Ureter (tissue), 1 donor: ENCODE data around the gene COL5A1. TPM values are rescaled to one million over a fixed set of nuclear protein-coding genes. Genes with fewer than 3 reads are reported as not detected.

Source experiments
- DNase-seq: peaks from one replicate; pipeline ENCODE4 v3.0.0-alpha.2; 2020; ENCODE audit warnings: low spot score
- total RNA-seq: library from RNA; stranded (reverse); gene quantifications from one replicate; pipeline ENCODE4 v1.2.4, GENCODE V29; 2023
- donor health status: DM: yes; HTN: yes; CAD: no.

Gene COL5A1
- total RNA-seq, 1 donor from 2014 or later, result 64.7 TPM

DNA sequence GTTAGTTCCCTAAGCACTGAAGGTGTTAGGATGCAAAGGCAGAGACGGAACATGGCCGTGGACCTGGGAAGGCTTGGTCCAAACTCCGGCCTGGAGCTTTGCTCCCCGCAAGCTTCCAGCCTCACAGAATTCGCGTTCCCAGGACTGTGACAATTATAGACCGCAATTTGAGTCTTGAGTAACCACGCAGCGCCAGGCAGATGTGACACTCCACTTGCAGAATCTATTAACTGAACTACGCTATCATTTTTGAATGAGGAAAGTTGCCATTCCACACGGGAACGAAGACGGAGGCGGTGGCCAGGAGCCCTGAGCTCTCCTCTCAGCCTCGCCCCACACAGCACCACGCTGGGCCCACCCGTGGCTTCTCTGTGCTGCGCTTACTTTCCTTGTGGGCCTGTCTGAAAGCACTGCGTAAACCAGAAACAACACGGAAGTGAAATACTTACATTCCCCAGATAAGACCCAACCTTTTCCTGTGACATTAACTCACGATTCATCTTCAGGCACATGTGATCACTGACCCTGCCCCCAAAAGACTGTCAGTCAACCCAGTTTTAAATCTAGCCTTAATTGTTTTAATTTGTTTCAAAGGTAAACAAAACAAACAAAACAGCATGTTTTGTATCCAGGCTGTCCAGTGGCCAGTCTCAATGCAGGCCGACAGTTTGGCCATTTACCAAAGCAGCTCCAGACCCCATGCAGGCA is 16.1 kb upstream of the COL5A1 start:
- DNase-seq, result no peak

DNA sequence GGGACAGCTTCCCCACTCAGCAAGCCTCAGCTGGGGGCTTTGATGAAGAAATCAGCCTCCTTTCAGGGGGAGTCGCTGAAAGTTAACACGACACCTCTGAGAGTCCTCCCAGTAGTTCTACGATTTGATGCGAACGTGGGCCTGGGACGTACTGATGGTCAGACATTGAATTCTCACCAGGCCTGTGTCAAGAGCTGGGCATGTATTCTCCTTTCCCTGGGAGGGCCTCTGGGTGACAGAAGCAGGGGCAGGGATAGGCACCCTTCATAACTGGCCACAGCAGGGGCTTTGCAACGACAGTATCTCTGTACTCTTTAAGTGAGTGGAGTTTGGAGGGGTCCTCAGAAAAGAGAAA is 15.6 kb upstream of the COL5A1 start:
- DNase-seq, result no peak

- no peak for DNase-seq
These were observed 14.8 kb upstream of the COL5A1 start for GRCh38 chr9:134626571-134627416.

DNA sequence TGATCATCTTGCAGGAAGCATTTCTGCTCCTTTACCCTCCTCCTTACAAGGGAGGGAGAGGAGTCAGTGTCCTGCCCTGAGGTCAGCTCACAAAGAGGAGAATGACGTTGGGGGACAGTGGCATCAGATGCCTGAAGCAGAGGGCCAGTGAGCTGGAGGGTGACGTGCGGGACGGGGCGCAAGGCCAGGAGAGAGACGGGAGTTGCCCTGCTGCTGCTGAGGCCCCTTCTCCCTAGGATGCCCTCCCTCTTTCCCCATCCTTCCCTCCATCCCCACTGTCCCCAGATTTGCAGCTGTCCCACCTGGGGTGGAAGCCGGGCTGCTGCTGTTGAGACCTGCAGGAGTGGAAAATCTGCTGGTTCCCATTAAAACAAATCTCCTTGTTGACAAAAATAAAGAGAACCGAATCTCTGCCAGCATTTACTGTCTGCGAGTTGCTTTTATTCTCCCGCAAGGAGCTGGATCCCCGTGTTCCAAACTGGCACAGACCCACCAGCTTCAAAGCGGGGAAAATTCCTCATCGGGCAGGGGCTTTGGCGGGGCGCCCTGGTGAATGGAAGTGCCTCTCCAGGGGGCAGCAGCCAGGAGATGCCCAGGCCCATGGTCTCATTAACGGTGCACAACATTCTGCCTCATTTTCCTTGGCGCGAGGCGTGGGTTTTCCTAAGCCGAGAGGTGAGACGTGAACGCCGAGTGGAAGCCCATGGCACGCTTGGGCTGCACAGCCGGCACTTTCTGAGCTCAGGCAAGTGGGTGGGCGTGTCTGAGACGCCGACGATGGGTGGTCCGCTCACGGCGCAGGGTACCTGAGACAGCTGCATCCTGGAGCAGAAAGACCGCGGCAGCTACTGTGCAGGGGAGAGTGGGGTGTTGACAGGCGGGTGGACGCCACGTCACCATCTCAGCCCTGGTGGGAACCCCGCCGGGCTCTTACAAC is 13.9 kb upstream of the COL5A1 start:
- DNase-seq, result no peak

- no peak for DNase-seq
These were observed 13.3 kb upstream of the COL5A1 start for GRCh38 chr9:134628354-134628736.

- DNase-seq, result no peak
These were observed 12.5 kb upstream of the COL5A1 start for GRCh38 chr9:134629061-134629585.

GRCh38 chr9:134629586-134630392 is 11.8 kb upstream of the COL5A1 start:
- no peak for DNase-seq

DNA sequence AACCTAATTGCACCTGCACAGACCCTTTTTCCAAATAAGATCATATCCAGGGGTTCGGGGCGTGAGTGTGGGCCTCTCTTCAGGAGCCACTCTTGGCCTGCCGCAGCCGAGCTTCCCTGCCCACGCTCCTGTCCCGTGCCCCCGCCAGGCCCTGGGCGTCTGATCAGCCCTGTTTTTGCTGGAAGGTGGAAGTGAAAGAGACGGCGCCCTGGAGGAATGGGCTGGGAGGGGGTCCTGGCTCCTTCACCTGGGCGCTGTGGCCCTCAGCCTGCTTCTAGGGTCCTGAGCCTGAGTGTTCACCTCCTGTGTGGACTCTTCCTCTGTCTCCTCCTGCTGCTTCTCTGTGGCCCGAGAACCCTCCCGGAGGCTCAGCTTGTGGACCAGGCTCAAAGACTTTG is 11.2 kb upstream of the COL5A1 start:
- no peak for DNase-seq

DNA sequence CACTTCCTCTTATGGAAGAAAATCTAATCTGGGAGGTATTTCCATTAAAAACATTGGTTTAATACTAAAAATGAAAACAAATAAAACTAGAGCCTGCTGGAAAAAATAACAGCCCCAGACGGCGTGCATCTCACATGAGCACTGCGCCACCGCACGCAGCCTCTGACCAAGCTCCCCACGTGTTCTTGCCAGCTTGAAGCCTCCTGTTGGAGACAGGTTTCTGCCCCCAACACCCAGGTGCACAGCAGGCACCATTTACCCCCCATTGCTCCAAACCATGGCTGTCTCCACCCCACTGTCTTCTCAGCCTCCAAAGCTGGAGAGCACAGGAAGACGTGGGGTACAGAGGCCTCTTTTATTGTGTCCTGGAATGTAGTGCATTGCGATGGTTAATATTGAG is 10.7 kb upstream of the COL5A1 start:
- no peak for DNase-seq

GRCh38 chr9:134631881-134632280 is 9.7 kb upstream of the COL5A1 start:
- no peak for DNase-seq

DNA sequence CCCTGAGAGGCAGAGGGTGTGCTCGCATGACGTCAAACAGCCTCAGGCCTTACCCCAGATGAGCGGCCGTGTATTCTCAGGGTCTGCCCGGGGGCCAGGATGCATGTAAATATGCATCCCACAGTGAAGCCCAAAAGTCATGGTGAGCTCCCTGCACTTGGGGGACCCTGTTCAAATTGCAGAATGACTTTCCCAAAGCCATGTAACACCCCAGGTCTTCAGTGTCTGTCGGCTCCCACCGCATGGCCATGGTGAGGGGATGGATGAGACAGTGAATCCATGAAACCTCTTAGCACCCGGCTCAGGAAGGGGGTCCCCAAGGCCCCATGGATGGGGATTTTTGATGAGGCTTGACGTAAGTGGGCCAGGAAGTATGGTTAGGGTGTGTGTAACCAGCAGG is 9.3 kb upstream of the COL5A1 start:
- DNase-seq, result no peak

- no peak for DNase-seq
These were observed 8.1 kb upstream of the COL5A1 start for GRCh38 chr9:134633362-134634142.

GRCh38 chr9:134634176-134634575 is 7.4 kb upstream of the COL5A1 start:
- DNase-seq, result no peak

GRCh38 chr9:134634667-134635230 is 6.9 kb upstream of the COL5A1 start:
- DNase-seq, result no peak

DNA sequence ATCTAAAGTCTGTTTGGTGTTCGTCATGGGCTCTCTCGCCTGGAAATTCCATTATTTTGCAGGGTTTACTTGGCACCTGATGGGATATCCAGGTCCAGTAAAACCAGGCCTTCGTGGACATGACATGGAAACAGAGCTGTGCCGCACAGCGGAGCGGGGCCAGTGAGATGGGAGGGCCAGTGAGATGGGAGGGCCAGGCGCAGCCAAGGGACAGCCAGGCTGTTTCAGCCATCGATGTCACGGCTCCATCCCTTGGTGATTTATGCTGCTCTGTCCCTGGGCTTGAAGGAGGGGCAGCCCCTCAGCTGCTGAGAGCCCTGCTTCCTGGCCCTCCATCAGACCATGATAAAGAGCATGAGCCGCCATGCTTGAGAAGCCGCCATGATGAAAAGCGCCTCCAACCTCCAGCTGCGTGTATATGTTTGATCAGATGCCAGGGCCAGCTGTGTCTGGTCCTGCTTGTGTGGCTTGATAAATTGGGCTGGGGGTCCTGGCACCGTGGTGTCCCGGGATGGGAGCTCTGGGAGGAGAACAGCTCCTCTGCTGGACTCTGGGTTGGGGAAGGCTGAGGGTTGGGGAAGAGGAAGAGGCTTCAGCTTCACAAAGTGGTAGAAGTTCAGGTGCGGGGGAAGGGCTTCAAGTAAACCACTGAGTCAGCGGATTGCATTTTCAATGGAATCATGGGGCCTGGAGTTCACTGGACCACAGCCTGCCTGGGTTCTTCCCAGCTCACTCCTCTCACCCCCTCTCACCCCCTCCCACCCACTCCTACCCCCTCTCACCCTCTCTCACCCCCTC is 6.1 kb upstream of the COL5A1 start:
- no peak for DNase-seq

GRCh38 chr9:134636149-134636507 is 5.5 kb upstream of the COL5A1 start:
- no peak for DNase-seq

- DNase-seq, result no peak
These were observed 4.4 kb upstream of the COL5A1 start for GRCh38 chr9:134637241-134637640.

GRCh38 chr9:134637696-134638501 is 3.7 kb upstream of the COL5A1 start:
- DNase-seq, result no peak
